Umbilical cord (tissue), 2 donors: ENCODE data around the gene UQCRH. TPM values are rescaled to one million over a fixed set of nuclear protein-coding genes. Genes with fewer than 3 reads are reported as not detected.
"Not testable (repeated sequence)": the region's sequence is repeated elsewhere in the genome, so short reads cannot be mapped to it uniquely, and the experiment has no call there.

Experiments
- DNase-seq: peaks from one replicate; pipeline ENCODE4 v3.0.0-alpha.2; 2015; ENCODE audit warnings: low spot score
- total RNA-seq: library from RNA; depleted of rRNA; stranded (reverse); fragments of >200 nt; gene quantifications from one replicate; pipeline ENCODE4 v1.2.3, GENCODE V29; 2014; ENCODE audit warnings: low replicate concordance; ENCODE audit not compliant: insufficient read depth

Gene UQCRH
- total RNA-seq, 1 donor from 2014 or later = 218 TPM

- DNase-seq = peak; percentile 75
Observed at GRCh38 chr1:46300673-46301405, 2.7 kb upstream of the UQCRH start.

- no peak for DNase-seq
Observed at GRCh38 chr1:46301406-46301807, 2.1 kb upstream of the UQCRH start.

GRCh38 chr1:46301808-46302640 is 1.5 kb upstream of the UQCRH start:
- DNase-seq = peak; percentile 66

- no peak for DNase-seq
Observed at GRCh38 chr1:46302641-46303037, 859 bp upstream of the UQCRH start.

GRCh38 chr1:46303872-46304326 is 401 bp downstream of the UQCRH start:
- DNase-seq = peak; percentile 17

- DNase-seq = no peak
Observed at GRCh38 chr1:46306159-46306530, 2.6 kb downstream of the UQCRH start.

- DNase-seq = no peak
Observed at GRCh38 chr1:46309401-46310159, 6.1 kb downstream of the UQCRH start.

- DNase-seq = no peak
Observed at GRCh38 chr1:46310321-46310720, 6.8 kb downstream of the UQCRH start.

GRCh38 chr1:46315669-46316403 is 12.3 kb downstream of the UQCRH start:
- no peak for DNase-seq

GRCh38 chr1:46317323-46317722 is 13.8 kb downstream of the UQCRH start:
- no peak for DNase-seq

GRCh38 chr1:46319301-46319700 is 15.8 kb downstream of the UQCRH start:
- not testable (repeated sequence) for DNase-seq

- not testable (repeated sequence) for DNase-seq
Observed at GRCh38 chr1:46319960-46320914, 16.7 kb downstream of the UQCRH start.

GRCh38 chr1:46322191-46322590 is 18.7 kb downstream of the UQCRH start:
- DNase-seq = not testable (repeated sequence)

- DNase-seq = not testable (repeated sequence)
Observed at GRCh38 chr1:46325285-46326076, 22.0 kb downstream of the UQCRH start.

GRCh38 chr1:46328182-46328581 is 24.7 kb downstream of the UQCRH start:
- not testable (repeated sequence) for DNase-seq

GRCh38 chr1:46329807-46330206 is 26.3 kb downstream of the UQCRH start:
- not testable (repeated sequence) for DNase-seq

- DNase-seq = not testable (repeated sequence)
Observed at GRCh38 chr1:46330381-46330780, 26.9 kb downstream of the UQCRH start.

- DNase-seq = not testable (repeated sequence)
Observed at GRCh38 chr1:46331786-46332540, 28.5 kb downstream of the UQCRH start.
